HG03575 (cell line): ENCODE results near the gene NEU1.

Source experiments
- ATAC-seq: cut with Tn5 transposase; IDR thresholded peaks from one replicate; pipeline ENCODE4 v1.9.1; 2021; ENCODE audit not compliant: unreplicated experiment, insufficient number of reproducible peaks, low FRiP score; ENCODE audit errors: extremely low read depth

The NEU1 gene

DNA sequence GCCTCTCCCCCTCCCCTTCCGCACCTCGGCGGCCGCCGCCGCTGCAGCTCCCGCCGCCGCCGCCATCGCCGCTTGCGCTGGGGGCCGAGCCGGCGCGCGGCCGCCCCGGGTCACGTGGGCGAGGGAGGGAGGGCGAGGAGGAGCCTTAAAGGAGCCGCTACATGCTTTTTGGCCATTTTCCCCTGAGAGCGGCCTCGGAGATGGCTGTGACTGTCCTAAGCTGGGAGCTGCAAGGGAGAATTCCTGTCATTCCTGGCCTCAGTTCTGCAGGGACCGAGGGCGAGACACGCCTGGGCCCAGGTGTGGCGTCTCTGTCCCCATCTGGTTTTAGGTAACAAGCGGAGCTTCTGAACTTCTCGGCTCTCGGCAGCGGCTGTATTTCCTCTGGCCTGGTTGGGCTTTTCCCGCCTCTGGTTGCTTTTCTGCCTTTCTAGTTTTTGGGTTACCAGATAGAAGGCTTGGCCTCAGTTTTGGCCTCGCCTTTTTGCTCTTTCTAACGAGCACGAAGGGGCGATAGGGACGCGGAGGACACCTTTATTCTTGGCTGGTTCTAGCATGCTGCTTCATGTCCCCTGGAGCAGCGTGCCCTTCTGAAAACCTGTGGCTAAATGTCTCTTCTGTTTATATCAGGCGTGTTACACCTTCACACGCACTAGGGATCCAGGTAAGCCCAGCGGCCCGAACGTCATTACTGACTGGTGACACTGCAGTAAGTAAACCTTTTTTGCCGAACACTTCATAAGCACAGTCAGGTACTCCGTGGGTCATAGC lies 35.2 kb upstream of the NEU1 start, which contains the start of gene EHMT2:
TSS of gene EHMT2 (minus strand) at position 87 of the 771 bp plus-strand sequence. CDS start at position 66, 21 bp downstream.
- no peak for ATAC-seq

GRCh38 chr6:31896856-31897611 lies 34.4 kb upstream of the NEU1 start:
- ATAC-seq, result no peak

GRCh38 chr6:31896493-31896855 lies 33.9 kb upstream of the NEU1 start:
- ATAC-seq, result no peak

GRCh38 chr6:31892821-31893220 lies 30.2 kb upstream of the NEU1 start:
- ATAC-seq, result no peak

DNA sequence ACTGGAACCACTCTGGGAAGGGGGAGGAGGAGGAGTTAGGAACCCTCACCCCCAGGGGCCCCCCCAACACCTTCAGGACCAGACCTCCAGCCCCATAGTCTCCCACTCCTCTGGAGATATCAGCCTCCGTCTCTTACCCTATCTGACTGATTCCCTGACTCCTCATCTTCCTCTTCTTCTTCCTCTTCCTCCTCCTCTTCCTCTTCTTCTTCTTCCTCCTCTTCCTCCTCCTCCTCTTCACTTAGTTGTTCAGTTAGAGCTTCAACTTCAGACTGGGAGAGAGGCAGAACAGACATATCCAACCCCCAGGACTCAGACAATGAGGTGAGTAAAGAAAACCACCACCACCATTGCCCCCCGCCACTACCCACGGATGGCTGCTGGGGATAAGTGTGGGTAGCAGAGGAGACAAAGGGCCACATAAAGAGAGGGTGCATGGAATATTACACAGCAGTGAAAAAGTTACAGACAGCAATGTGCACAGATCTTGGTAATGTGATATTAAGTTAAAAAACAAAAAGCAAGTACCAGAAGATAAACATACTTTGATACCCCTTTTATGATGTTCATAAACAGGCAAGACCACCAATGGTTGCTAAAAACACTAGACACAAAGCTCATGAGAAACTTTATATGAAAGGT lies 26.8 kb upstream of the NEU1 start:
- ATAC-seq, result no peak

DNA sequence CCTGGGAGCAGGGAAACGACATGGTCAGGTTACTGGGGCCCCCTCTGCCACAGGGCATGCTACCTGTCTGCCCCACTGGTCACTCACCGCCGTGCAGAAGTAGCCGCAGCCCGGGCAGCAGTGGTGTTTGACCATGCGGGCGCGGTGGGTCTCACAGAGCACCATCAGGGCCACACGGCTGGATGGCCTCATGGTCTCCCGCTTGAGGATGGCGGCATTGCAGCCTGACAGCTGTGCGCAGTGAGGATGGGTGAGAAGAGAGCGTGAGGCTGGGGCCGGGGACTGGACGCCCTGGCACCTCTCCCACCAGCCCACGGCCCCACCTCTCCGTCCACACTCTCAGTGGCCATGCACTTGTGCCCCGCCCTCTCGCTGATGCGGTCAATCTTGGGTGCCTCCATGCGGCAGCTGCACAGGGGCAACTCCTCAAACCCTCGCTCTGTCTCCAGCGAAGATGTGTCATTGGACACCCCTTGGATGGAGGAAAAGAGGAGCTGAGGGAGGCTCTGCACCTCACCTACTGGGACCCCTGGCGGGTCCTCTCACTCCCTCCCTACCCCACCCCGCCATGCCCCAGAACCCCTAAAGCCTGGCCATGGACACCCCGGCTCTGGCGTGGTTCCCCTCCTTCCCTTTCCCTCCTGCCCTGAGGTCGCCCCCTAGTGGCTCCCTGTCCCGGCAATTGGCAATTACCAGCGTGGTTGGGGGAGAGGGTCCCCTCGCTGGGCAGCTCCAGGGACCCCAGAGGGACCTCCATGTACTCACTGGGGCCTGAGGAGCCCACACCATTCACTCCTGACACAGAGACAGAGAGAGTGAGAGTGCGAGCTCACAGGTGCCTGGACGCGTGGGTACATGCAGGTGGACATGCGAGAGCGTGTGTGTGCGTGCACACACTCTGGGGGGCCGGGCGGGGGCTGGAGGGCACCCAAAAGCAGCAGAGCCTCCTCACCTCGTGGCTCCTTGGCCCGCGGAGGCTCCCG lies 25.9 kb upstream of the NEU1 start:
- ATAC-seq, result no peak

- no peak for ATAC-seq
These were observed 24.8 kb upstream of the NEU1 start for GRCh38 chr6:31887173-31888007.

GRCh38 chr6:31886541-31886991 lies 23.9 kb upstream of the NEU1 start:
- no peak for ATAC-seq

DNA sequence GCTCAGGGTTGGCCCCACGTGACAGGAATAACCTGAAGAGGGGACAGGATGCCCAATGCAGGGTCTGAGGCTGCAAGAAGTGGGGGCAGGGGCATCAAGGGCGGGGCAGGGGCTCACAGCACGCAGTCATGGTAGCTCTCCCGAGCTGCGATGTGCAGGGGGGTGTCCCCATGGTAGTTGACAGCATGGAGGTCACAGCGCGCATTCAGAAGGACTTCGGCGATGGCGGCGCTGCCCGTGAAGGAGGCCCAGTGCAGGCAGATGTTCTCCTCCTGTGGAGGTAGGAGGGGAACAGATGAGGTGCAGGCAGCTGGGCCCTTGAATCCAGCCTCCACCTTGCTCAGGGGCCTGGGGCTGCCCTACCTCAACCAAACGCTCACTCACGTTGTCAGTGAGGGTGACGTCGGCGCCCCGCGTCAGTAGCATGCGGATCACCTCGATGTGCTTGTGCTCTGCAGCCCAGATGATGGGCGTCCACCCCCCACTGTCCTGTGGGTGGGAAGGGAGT lies 22.0 kb upstream of the NEU1 start:
- ATAC-seq, result no peak

- ATAC-seq, result no peak
These were observed 21.1 kb upstream of the NEU1 start for GRCh38 chr6:31883676-31884075.

GRCh38 chr6:31882344-31882743 lies 19.7 kb upstream of the NEU1 start:
- no peak for ATAC-seq

DNA sequence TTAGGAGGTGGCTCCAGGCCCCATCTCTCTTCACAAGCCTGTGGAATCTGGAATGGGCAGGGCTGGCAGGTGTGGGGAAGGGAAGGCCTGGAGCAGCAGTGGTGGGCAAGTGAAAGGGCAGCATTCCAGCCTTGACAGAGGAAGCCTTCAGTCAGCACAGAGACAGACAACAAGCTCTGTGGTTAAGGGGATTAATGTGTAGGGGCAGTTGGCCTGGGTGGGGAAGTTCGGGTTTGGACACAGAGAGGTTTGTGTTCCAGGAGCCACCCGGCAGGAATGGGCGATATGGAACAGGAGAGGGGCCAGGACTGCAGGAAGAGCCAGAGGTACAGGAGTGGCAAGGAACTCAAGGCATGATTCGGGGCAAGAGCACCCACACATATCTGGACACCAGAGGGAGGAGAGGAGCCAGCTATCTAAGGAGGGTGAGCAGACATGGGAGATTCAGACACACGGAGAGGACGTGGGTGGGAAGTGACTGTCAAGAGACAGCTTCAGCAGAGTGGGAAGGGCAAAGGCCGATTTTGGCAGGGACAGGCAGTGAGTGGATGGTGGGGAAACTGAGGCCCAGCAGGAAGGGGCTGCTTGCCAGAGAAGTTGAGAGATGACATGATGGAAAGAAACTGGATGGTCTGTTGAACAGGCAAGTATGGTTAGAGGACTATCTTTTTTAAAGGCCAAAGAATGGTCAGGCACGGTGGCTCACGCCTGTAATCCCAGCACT lies 18.7 kb upstream of the NEU1 start:
- no peak for ATAC-seq

GRCh38 chr6:31880616-31881015 lies 18.0 kb upstream of the NEU1 start:
- ATAC-seq, result no peak

GRCh38 chr6:31879901-31880300 lies 17.3 kb upstream of the NEU1 start:
- ATAC-seq, result no peak

- ATAC-seq, result no peak
These were observed 16.5 kb upstream of the NEU1 start for GRCh38 chr6:31879143-31879542.

DNA sequence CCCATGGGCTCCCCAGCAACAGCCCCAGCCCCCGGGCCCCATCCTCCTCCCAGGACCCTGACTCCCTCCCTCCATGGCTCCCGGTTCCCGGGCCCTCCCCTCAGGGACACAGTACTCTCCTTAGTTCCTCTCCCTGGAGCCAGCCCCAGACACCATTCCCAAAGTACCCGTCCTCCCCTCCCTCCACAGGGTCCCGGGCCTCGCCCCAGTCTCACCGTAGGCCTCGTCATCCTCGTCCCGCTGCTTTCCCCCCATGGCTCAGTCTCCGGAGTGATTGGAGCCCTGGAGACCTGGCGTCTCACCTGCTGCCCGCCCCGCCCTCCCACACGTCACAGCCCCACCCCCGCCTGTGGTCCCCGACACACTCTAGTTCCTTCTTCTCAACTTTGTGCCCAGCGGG lies 16.1 kb upstream of the NEU1 start, which contains the start of gene SLC44A4:
TSS of gene SLC44A4 (minus strand) at position 272 of the 400 bp plus-strand sequence. CDS start at position 255, 17 bp downstream.
- no peak for ATAC-seq

DNA sequence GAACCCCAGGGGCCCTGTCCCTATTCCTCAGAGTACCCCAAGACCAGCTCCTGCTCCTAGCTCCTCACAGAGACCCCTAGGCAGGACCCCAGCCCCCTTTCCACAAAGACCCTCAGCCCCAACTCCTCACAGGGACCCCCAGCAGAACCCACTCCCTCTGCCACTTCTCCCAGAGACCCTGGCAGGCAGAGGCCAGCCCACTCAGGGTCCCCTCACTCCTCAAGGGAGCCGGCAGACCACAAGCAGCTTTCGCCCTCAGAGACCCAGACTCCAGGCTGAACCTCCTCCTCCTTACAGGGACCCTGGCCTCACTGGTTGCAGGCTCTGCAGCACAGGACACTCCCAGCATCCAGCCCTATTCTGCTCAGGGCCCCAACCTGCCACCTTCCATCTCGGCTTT lies 15.6 kb upstream of the NEU1 start:
- no peak for ATAC-seq
